GM18907 (cell line): ENCODE results near the gene RAD51AP2.

Source experiments
- ATAC-seq: cut with Tn5 transposase; IDR thresholded peaks from one replicate; pipeline ENCODE4 v1.9.1; 2021; ENCODE audit warnings: mild to moderate bottlenecking, moderate library complexity; ENCODE audit not compliant: unreplicated experiment

The RAD51AP2 gene

GRCh38 chr2:17471979-17472378, 46.3 kb downstream of the RAD51AP2 start:
- ATAC-seq, result no peak

GRCh38 chr2:17470855-17471641, 47.2 kb downstream of the RAD51AP2 start:
- no peak for ATAC-seq

GRCh38 chr2:17461087-17461475, 57.2 kb downstream of the RAD51AP2 start:
- no peak for ATAC-seq
